Trophoblast cell (in vitro differentiated cells and primary cell): Measurements from ENCODE around the gene SLC35C1.
A peak's percentile ranks its signal among the peaks of the same experiment; 100 is the strongest.

ENCODE experiments used
- DNase-seq, 2 donors: peaks; one replicate each; pipeline ENCODE4 v3.0.0-alpha.2; 2016
- H2AFZ ChIP-seq: 2 replicates; pipeline ENCODE4 v1.6.1; 2013; ENCODE audit warnings: low read length, moderate library complexity, mild to moderate bottlenecking; ENCODE audit not compliant: insufficient read depth, poor library complexity
- H2AK5ac ChIP-seq: 2 replicates; pipeline ENCODE4 v1.6.1; 2013; ENCODE audit warnings: mild to moderate bottlenecking, low read length
- H2BK120ac ChIP-seq: 2 replicates; pipeline ENCODE4 v1.6.1; 2013; ENCODE audit warnings: low read length, mild to moderate bottlenecking, moderate library complexity; ENCODE audit not compliant: insufficient read depth, poor library complexity
- H2BK12ac ChIP-seq: 2 replicates; pipeline ENCODE4 v1.6.1; 2013; ENCODE audit warnings: mild to moderate bottlenecking, low read length, moderate library complexity
- H2BK5ac ChIP-seq: 2 replicates; pipeline ENCODE4 v1.6.1; 2013; ENCODE audit warnings: low read length, low read depth, moderate library complexity, mild to moderate bottlenecking; ENCODE audit not compliant: poor library complexity
- H3K14ac ChIP-seq: 2 replicates; pipeline ENCODE4 v1.6.1; 2013; ENCODE audit warnings: mild to moderate bottlenecking, low read length
- H3K18ac ChIP-seq: 2 replicates; pipeline ENCODE4 v1.6.1; 2013; ENCODE audit warnings: mild to moderate bottlenecking, low read length
- H3K23ac ChIP-seq: 2 replicates; pipeline ENCODE4 v1.6.1; 2013; ENCODE audit warnings: low read length
- H3K27ac ChIP-seq: 2 replicates; pipeline ENCODE4 v1.5.1; 2013; ENCODE audit warnings: low read depth, mild to moderate bottlenecking, inconsistent platforms, low read length, moderate library complexity
- H3K27me3 ChIP-seq: 2 replicates; pipeline ENCODE4 v1.6.1; 2013; ENCODE audit warnings: inconsistent platforms, mild to moderate bottlenecking, low read length, moderate library complexity; ENCODE audit not compliant: insufficient read depth
- H3K36me3 ChIP-seq, 2 experiments: 1 replicate in 1 of 2; 2 replicates in 1 of 2; pipeline ENCODE4 v1.6.1; 2013; ENCODE audit warnings: low read length in 2 of 2, mild to moderate bottlenecking in 2 of 2, moderate library complexity in 1 of 2; ENCODE audit not compliant: insufficient read depth in 2 of 2, control insufficient read depth in 1 of 2
- H3K4ac ChIP-seq: 2 replicates; pipeline ENCODE4 v1.6.1; 2013; ENCODE audit warnings: low read depth, mild to moderate bottlenecking, low read length, moderate library complexity
- H3K4me1 ChIP-seq, 2 experiments: 1 replicate in 1 of 2; 2 replicates in 1 of 2; pipeline ENCODE4 v1.6.1; 2013; ENCODE audit warnings: low read length in 2 of 2, mild to moderate bottlenecking in 2 of 2, moderate library complexity in 1 of 2; ENCODE audit not compliant: insufficient read depth in 2 of 2, control insufficient read depth in 1 of 2
- H3K4me2 ChIP-seq: 2 replicates; pipeline ENCODE4 v1.6.1; 2013; ENCODE audit warnings: inconsistent platforms, mild to moderate bottlenecking, low read length, moderate library complexity
- H3K4me3 ChIP-seq: 2 replicates; pipeline ENCODE4 v1.5.1; 2013; ENCODE audit warnings: mild to moderate bottlenecking, low read depth, low read length, inconsistent platforms
- H3K79me1 ChIP-seq: one replicate; pipeline ENCODE4 v1.6.1; 2013; ENCODE audit warnings: low read length
- H3K79me2 ChIP-seq: 2 replicates; pipeline ENCODE4 v1.6.1; 2013; ENCODE audit warnings: low read length, mild to moderate bottlenecking; ENCODE audit not compliant: control insufficient read depth, insufficient read depth, poor library complexity
- H3K9ac ChIP-seq: 2 replicates; pipeline ENCODE4 v1.6.1; 2013; ENCODE audit warnings: mild to moderate bottlenecking, low read length
- H3K9me3 ChIP-seq: 2 replicates; pipeline ENCODE4 v1.6.1; 2013; ENCODE audit warnings: low read depth, mild to moderate bottlenecking, control low read depth, inconsistent platforms, low read length; ENCODE audit not compliant: insufficient read depth
- H4K12ac ChIP-seq: 2 replicates; pipeline ENCODE4 v1.6.1; 2013; ENCODE audit warnings: low read depth, mild to moderate bottlenecking, low read length, moderate library complexity
- H4K8ac ChIP-seq: 2 replicates; pipeline ENCODE4 v1.6.1; 2013; ENCODE audit warnings: low read depth, mild to moderate bottlenecking, low read length, moderate library complexity
- H4K91ac ChIP-seq: one replicate; pipeline ENCODE4 v1.6.1; 2013; ENCODE audit warnings: low read depth, mild to moderate bottlenecking, low read length, moderate library complexity
- WGBS: extraction: QIAGEN DNeasy Blood & Tissue Kit; methylation state at CpG from one replicate; pipeline ENCODE4 v1.1.7; 2013; ENCODE audit warnings: missing lambda C conversion rate; ENCODE audit not compliant: insufficient read length, insufficient coverage; ENCODE audit errors: extremely low coverage; 5-methylcytosine and 5-hydroxymethylcytosine counted together

Gene SLC35C1

DNA sequence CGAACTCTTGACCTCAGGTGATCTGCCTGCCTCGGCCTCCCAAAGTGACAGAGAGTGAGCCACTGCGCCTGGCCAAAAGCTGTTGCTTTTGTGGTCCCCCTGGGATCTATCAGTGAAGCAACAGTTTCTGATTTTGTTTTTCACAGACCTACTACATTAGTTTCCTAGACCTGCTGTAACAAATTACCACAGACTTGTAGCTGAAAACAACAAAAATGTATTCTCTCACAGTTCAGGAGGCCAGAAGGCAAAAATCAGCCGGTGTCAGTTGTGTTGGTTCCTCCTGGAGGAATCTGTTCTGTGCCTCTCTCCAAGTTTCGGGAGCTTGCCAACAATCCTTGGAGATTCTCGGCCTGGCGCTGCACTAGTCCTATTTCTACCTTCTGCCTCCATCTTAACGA is 8.5 kb upstream of the SLC35C1 start:
- no peaks in the 10 kb centered on the region for H3K4me1 ChIP-seq
- H3K9ac ChIP-seq: no peak overlapping the region
- no peaks in the 10 kb centered on the region for H3K36me3 ChIP-seq
- H3K14ac ChIP-seq: no peak overlapping the region
- H2BK120ac ChIP-seq: no peak overlapping the region
- no peak overlapping the region for H4K12ac ChIP-seq
- no peak overlapping the region for H3K23ac ChIP-seq
- H2BK5ac ChIP-seq: no peak overlapping the region
- H3K18ac ChIP-seq: no peak overlapping the region
- H3K27ac ChIP-seq: no peak overlapping the region
- H3K4me3 ChIP-seq: no peak overlapping the region
- H3K79me1 ChIP-seq: no peaks in the 10 kb centered on the region
- no CpG with 5 or more reads among the region's 8 CpGs for WGBS
- no peaks in the 10 kb centered on the region for H3K9me3 ChIP-seq
- H3K4ac ChIP-seq: no peak overlapping the region
- H2AFZ ChIP-seq: no peak overlapping the region
- no peak for DNase-seq
- H2AK5ac ChIP-seq: no peak overlapping the region
- H3K4me2 ChIP-seq: no peak overlapping the region
- no peaks in the 10 kb centered on the region for H3K79me2 ChIP-seq
- no peak overlapping the region for H4K91ac ChIP-seq
- H3K27me3 ChIP-seq: no peaks in the 10 kb centered on the region
- H4K8ac ChIP-seq: no peak overlapping the region
- no peak overlapping the region for H2BK12ac ChIP-seq

DNA sequence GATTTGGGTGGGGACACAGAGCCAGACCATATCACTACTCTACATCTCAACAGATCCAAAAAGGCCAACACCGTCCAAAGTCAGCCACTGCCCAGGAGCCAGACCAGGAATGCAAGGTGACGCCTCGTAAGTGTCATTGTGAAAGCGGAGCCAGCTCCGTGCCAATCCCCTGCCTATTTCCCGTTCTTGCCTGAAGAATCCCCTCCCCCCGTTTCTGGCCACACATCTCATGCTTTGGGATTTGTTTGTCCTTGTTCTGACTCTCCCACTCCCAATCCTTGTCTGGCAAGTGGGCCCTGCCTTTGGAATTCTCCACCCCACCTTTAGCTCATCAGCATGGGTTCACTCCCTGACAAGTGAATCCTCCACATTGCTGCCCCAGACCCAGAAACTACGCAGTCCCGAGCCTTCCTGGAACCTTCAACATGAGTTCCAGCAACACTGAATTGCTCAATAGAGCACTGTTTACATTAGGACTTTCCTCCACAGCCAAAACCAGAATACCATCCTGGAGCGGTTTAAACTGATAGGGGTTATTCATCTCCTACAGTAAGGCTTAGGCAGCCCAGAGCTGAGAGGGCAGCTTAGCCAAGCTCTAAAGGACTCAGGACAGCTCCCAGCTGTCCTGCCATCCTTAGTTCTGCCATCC is 6.0 kb upstream of the SLC35C1 start:
- no peak overlapping the region for H2BK120ac ChIP-seq
- no peak overlapping the region for H3K27ac ChIP-seq
- WGBS: no CpG with 5 or more reads among the region's 10 CpGs

DNA sequence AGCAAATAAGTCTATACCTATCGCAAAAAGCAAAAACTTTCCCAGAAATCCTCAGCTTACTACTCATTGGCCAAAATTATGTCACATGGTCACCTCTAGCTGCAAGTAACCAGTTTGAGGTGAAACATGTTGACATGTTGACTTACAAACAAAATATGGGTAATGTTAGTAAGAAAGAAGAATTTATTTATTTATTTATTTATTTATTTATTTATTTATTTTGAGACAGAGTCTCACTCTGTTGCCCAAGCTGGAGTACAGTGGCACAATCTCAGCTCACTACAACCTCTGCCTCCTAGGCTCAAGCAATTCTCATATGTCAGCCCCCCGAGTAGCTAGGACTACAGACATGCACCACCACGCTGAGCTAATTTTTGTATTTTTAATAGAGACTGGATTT is 5.4 kb upstream of the SLC35C1 start:
- Histone ChIP-seq H3K18ac (no peak overlapping the region), H4K12ac (no peak overlapping the region), H3K79me2 (peaks cover 1% of the 10 kb centered on the region), H2BK120ac (no peak overlapping the region), H3K23ac (no peak overlapping the region), H3K9me3 (no peaks in the 10 kb centered on the region), H4K91ac (no peak overlapping the region), H3K79me1 (peaks cover under 1% of the 10 kb centered on the region), H3K27ac (no peak overlapping the region), H3K4me1 (peaks cover 0 to 3% of the 10 kb centered on the region in 2 experiments), H3K9ac (no peak overlapping the region), H3K4me3 (no peak overlapping the region), H2AK5ac (no peak overlapping the region), H3K4ac (no peak overlapping the region), H3K4me2 (no peak overlapping the region), H2BK5ac (no peak overlapping the region), H3K14ac (no peak overlapping the region), H3K36me3 (no peaks in the 10 kb centered on the region), H3K27me3 (peaks cover 7% of the 10 kb centered on the region), H2BK12ac (no peak overlapping the region), H2AFZ (no peak overlapping the region), H4K8ac (no peak overlapping the region)
- WGBS: no CpG with 5 or more reads among the region's 3 CpGs
- DNase-seq: no peak

More for the DNA sequence above, 6.0 kb upstream of the SLC35C1 start:
- Histone ChIP-seq H2BK12ac (no peak overlapping the region), H3K9me3 (no peaks in the 10 kb centered on the region), H3K4me3 (no peak overlapping the region), H4K91ac (no peak overlapping the region), H3K9ac (no peak overlapping the region), H3K79me1 (no peaks in the 10 kb centered on the region), H3K79me2 (no peaks in the 10 kb centered on the region), H3K4me2 (no peak overlapping the region), H4K12ac (no peak overlapping the region), H3K36me3 (no peaks in the 10 kb centered on the region), H2AK5ac (no peak overlapping the region), H3K27me3 (peaks cover 3% of the 10 kb centered on the region), H3K14ac (no peak overlapping the region), H2BK5ac (no peak overlapping the region), H3K4ac (no peak overlapping the region), H4K8ac (no peak overlapping the region), H2AFZ (no peak overlapping the region), H3K23ac (no peak overlapping the region), H3K18ac (no peak overlapping the region), H3K4me1 (no peaks in the 10 kb centered on the region)
- DNase-seq: peak in 1 of 2 donors; percentile 24

DNA sequence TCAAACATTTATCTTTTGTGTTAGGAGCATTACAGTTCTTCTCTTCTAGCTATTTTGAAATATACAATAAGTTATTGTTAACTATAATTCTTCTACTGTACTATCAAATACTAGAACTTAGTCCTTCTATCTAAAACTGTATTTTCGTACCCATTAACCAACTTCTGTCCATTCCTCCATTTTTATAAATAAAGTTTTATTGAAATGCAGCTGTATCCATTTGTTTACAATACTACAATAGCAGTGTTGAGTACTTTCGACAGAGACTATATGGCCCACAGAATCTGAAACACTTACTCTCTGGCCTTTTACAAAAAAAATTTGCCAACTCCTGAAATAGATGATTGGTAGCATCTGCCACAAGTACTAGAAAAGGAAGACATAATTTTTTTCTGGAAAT is 4.7 kb upstream of the SLC35C1 start:
- peaks cover 5% of the 10 kb centered on the region for H3K79me1 ChIP-seq
- no peak overlapping the region for H2AFZ ChIP-seq
- no peak overlapping the region for H3K9ac ChIP-seq
- H3K36me3 ChIP-seq: no peaks in the 10 kb centered on the region
- no peak overlapping the region for H3K23ac ChIP-seq
- H4K12ac ChIP-seq: no peak overlapping the region
- no peak overlapping the region for H3K4ac ChIP-seq
- H3K27me3 ChIP-seq: peaks cover 7% of the 10 kb centered on the region
- no peak for DNase-seq
- peaks cover 0 to 3% of the 10 kb centered on the region in 2 experiments for H3K4me1 ChIP-seq
- no peak overlapping the region for H2BK120ac ChIP-seq
- H3K4me2 ChIP-seq: no peak overlapping the region
- no peak overlapping the region for H3K4me3 ChIP-seq
- no peak overlapping the region for H3K14ac ChIP-seq
- H3K18ac ChIP-seq: no peak overlapping the region
- H2BK12ac ChIP-seq: no peak overlapping the region
- peaks cover 4% of the 10 kb centered on the region for H3K79me2 ChIP-seq
- H4K8ac ChIP-seq: no peak overlapping the region
- H3K27ac ChIP-seq: no peak overlapping the region
- H2AK5ac ChIP-seq: no peak overlapping the region
- H2BK5ac ChIP-seq: no peak overlapping the region
- no CpG with 5 or more reads among the region's 2 CpGs for WGBS
- no peak overlapping the region for H4K91ac ChIP-seq
- no peaks in the 10 kb centered on the region for H3K9me3 ChIP-seq
